GM12878 (cell line): Measurements from ENCODE around the gene FAM47E. TPM values are rescaled to one million over a fixed set of nuclear protein-coding genes. Genes with fewer than 3 reads are reported as not detected.

Experiments
- ATAC-seq: fragments of 200-7000 bp; cut with Tn5 transposase; 3 replicates; pipeline ENCODE4 v1.9.1; 2020; ENCODE audit warnings: mild to moderate bottlenecking, moderate library complexity
- BruUV-seq: library from RNA; stranded (reverse); fragments of 400-500 nt; replicated peaks from 2 replicates; lab custom pipeline; 2021; lab: Mats Ljungman, UMichigan
- CTCF ChIA-PET: fragments of 300-600 bp; sonication (Branson Sonifier 250); formaldehyde crosslinking; extraction: SDS; loops from one replicate; lab custom pipeline; 2021; ENCODE audit warnings: inconsistent platforms; lab: Yijun Ruan, JAX
- POLR2A ChIA-PET: fragments of 350-600 bp; formaldehyde crosslinking; extraction: SDS; loops from one replicate; lab custom pipeline; 2021; ENCODE audit warnings: inconsistent platforms; lab: Charles Lee
- RAD21 ChIA-PET: fragments of 300-600 bp; sonication (Branson Sonifier 250); formaldehyde crosslinking; loops from one replicate; lab custom pipeline; 2023; ENCODE audit warnings: antibody characterized with exemption; ENCODE audit not compliant: unreplicated experiment; lab: Charles Lee
- SMC1A ChIA-PET: fragments of 300-600 bp; sonication (Branson Sonifier 250); formaldehyde crosslinking; loops from one replicate; lab custom pipeline; 2023; ENCODE audit not compliant: unreplicated experiment, uncharacterized antibody; lab: Charles Lee
- DNase-seq: peaks from one replicate; pipeline ENCODE4 v3.0.0-alpha.2; 2011; ENCODE audit warnings: low read depth, low spot score
- FAIRE-seq: peaks from 3 replicates; lab custom pipeline; 2011; peaks lifted over from hg19 to GRCh38; lab: Jason Lieb, UNC
- H2AFZ ChIP-seq: 2 replicates; pipeline ENCODE4 v1.6.0; 2011; ENCODE audit warnings: low read depth, low read length, control low read depth; ENCODE audit not compliant: control insufficient read depth
- H3K27ac ChIP-seq: 2 replicates; pipeline ENCODE4 v1.5.1; 2011; ENCODE audit warnings: control low read depth; ENCODE audit not compliant: control insufficient read depth, insufficient read depth
- H3K27me3 ChIP-seq, 2 experiments: replicated peaks in 1 of 2; 2 replicates each; pipeline versions ENCODE4 v1.6.0 to v1.6.1; 2011; ENCODE audit warnings: low read length in 1 of 2; ENCODE audit not compliant: control insufficient read depth in 2 of 2, insufficient read depth in 2 of 2
- H3K36me3 ChIP-seq, 2 experiments: 2 replicates each; pipeline ENCODE4 v1.5.1; 2011; ENCODE audit warnings: low read length in 1 of 2; ENCODE audit not compliant: control insufficient read depth in 2 of 2, insufficient read depth in 2 of 2
- H3K4me1 ChIP-seq: 2 replicates; pipeline ENCODE4 v1.6.1; 2011; ENCODE audit warnings: mild to moderate bottlenecking, low read length, moderate library complexity, mixed read lengths; ENCODE audit not compliant: control insufficient read depth, insufficient read depth
- H3K4me2 ChIP-seq: 2 replicates; pipeline ENCODE4 v1.6.0; 2011; ENCODE audit warnings: control low read depth; ENCODE audit not compliant: control insufficient read depth, insufficient read depth
- H3K4me3 ChIP-seq: fragments of 200-600 bp; sonication (generic); 2 replicates; pipeline ENCODE4 v1.5.1; 2016
- H3K79me2 ChIP-seq: 2 replicates; pipeline ENCODE4 v1.6.0; 2011; ENCODE audit warnings: low read length; ENCODE audit not compliant: control insufficient read depth, insufficient read depth
- H3K9ac ChIP-seq: 2 replicates; pipeline ENCODE4 v1.8.0; 2011; ENCODE audit warnings: low read length, control low read depth, mixed read lengths; ENCODE audit not compliant: control insufficient read depth, insufficient read depth
- H3K9me3 ChIP-seq: replicated peaks from 3 replicates; pipeline ENCODE4 v1.5.1; 2011; ENCODE audit warnings: mild to moderate bottlenecking, low read length; ENCODE audit not compliant: control insufficient read depth, insufficient read depth
- H4K20me1 ChIP-seq: 2 replicates; pipeline ENCODE4 v1.6.0; 2011; ENCODE audit not compliant: control insufficient read depth, insufficient read depth
- BHLHE40 ChIP-seq, 2 experiments: fragments of 450-650 bp in 1 of 2; IDR thresholded peaks; 2 replicates each; pipeline ENCODE4 v1.6.1; 2011 to 2017; ENCODE audit warnings: low read depth in 2 of 2, borderline replicate concordance in 1 of 2, improper control_type of control experiment in 1 of 2, low read length in 1 of 2, mild to moderate bottlenecking in 1 of 2
- IKZF1 ChIP-seq: fragments of 450-650 bp; conservative IDR thresholded peaks from 2 replicates; pipeline ENCODE4 v1.6.1; 2017; ENCODE audit warnings: antibody characterized with exemption, mild to moderate bottlenecking
- IRF4 ChIP-seq: IDR thresholded peaks from 2 replicates; pipeline ENCODE4 v1.6.1; 2011; ENCODE audit warnings: low read depth, low read length
- JUNB ChIP-seq: IDR thresholded peaks from 2 replicates; pipeline ENCODE4 v1.6.1; 2016; ENCODE audit warnings: antibody characterized with exemption, mild to moderate bottlenecking
- NFXL1 ChIP-seq: fragments of 450-650 bp; IDR thresholded peaks from 2 replicates; pipeline ENCODE4 v1.6.1; 2017; ENCODE audit warnings: antibody characterized with exemption, mild to moderate bottlenecking, borderline replicate concordance
- POLR2AphosphoS5 ChIP-seq: IDR thresholded peaks from 2 replicates; pipeline ENCODE4 v1.6.1; 2011; ENCODE audit warnings: mild to moderate bottlenecking, low read length, inconsistent platforms
- RAD51 ChIP-seq: fragments of 450-650 bp; IDR thresholded peaks from 2 replicates; pipeline ENCODE4 v1.6.1; 2016; ENCODE audit warnings: moderate library complexity, mild to moderate bottlenecking, inconsistent platforms
- RFX5 ChIP-seq: IDR thresholded peaks from 2 replicates; pipeline ENCODE4 v1.6.1; 2011; ENCODE audit warnings: low read depth, low read length, improper control_type of control experiment
- SMC3 ChIP-seq: IDR thresholded peaks from 2 replicates; pipeline ENCODE4 v1.6.1; 2011; ENCODE audit warnings: low read length, improper control_type of control experiment, borderline replicate concordance
- WGBS: methylation state at CpG from one replicate; pipeline ENCODE4 v1.1.6; 2016; ENCODE audit warnings: low lambda C conversion rate; ENCODE audit not compliant: insufficient replicate concordance, insufficient coverage; ENCODE audit errors: missing lambda C conversion rate; 5-methylcytosine and 5-hydroxymethylcytosine counted together
- in situ Hi-C: fragments of 300-500 bp; cut with MboI; formaldehyde crosslinking; loops from 9 replicates; pipeline ENCODE4 v1.14.3; 2018; ENCODE audit warnings: mixed read lengths
- intact Hi-C: fragments of 100-400 bp; cut with micrococcal nuclease; formaldehyde crosslinking; loops from one replicate; pipeline ENCODE4 v1.14.2; 2022; ENCODE audit not compliant: unreplicated experiment
- polyA plus RNA-seq, 11 experiments: library from polyadenylated mRNA; depleted of rRNA in 4 of 11; unstranded in 6 of 11; stranded (reverse) in 5 of 11; fragments of >200 nt; fragmentation: Nextera tagmentation in 4 of 11; fragmentation: Illumina TruSeq in 1 of 11; extraction: Ambion mirVana in 4 of 11; extraction: Trizol in 1 of 11; gene quantifications; 1 replicate in 1 of 11; 2 replicates in 10 of 11; pipeline versions ENCODE4 v1.2.1 to v1.2.3, GENCODE V29; 2011 to 2016; ENCODE audit warnings: inconsistent platforms in 2 of 11, missing spikeins in 2 of 11, low read depth in 1 of 11
- total RNA-seq, 4 experiments: library from RNA; depleted of rRNA in 3 of 4; stranded (reverse); fragments of >200 nt in 3 of 4; fragmentation: Illumina TruSeq in 1 of 4; extraction: Trizol in 1 of 4; gene quantifications; 2 replicates each; pipeline versions ENCODE4 v1.2.1 to v1.2.3, GENCODE V29; 2013 to 2021
- TF ChIP-seq, protein P1 (sequence below): fragments of 450-650 bp; IDR thresholded peaks from 2 replicates; pipeline ENCODE4 v1.6.1; 2017; ENCODE audit warnings: borderline replicate concordance
- TF ChIP-seq, protein P2 (sequence below): IDR thresholded peaks from 2 replicates; pipeline ENCODE4 v1.6.1; 2011; ENCODE audit warnings: mild to moderate bottlenecking, low read depth, low read length, moderate library complexity; ENCODE audit not compliant: insufficient replicate concordance

FAM47E gene
- total and polyA plus RNA-seq, 10 of the 15 experiments (the other 5 are each of a cell fraction or from before 2014, with no cell fraction given): 0.03 TPM; not detected in 9

DNA sequence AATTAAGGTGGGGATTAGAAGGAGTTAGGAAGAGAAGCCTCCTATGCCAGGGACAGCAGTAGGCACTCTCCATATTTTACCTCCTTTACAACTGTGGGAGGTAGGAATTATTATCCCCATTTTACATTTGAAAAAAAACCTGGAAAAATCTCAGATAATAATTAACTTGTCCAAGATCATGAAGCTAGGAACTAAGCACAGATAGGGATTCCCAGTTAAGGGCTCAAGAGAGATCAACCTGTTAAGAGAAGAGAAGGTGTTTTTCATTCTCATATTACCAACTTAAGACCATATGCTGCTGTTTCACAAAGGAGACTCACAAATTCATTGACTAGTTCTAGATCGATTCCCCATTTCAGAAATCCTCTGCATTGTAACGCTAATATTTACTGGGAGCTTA, 16.1 kb upstream of the FAM47E start:
- SMC1A ChIA-PET: interaction anchor here (1.2 kb wide), 1 partner anchor 56 kb away, joined by 4 read pairs; no protein-coding TSS in a partner anchor
- CTCF ChIA-PET: no interaction called here
- no peaks in the 10 kb centered on the region for H3K36me3 ChIP-seq
- in situ Hi-C loops: no loop called here
- ATAC-seq (no peak), FAIRE-seq (no peak), DNase-seq (no peak)
- H3K4me2 ChIP-seq: no peak overlapping the region
- no peaks in the 10 kb centered on the region for H3K4me1 ChIP-seq
- H3K4me3 ChIP-seq: no peak overlapping the region
- no peaks in the 10 kb centered on the region for H4K20me1 ChIP-seq
- TF ChIP-seq NFXL1 (no peak), JUNB (no peak), IRF4 (no peak), RFX5 (no peak), SMC3 (no peak), IKZF1 (no peak), RAD51 (no peak), BHLHE40 (IDR thresholded peaks at IDR 0.05; ENCODE audit: borderline replicate concordance in 1 of 2, low read depth in 2 of 2, low read length in 1 of 2) (no peak), POLR2AphosphoS5 (no peak)
- TF ChIP-seq, protein P1, sequence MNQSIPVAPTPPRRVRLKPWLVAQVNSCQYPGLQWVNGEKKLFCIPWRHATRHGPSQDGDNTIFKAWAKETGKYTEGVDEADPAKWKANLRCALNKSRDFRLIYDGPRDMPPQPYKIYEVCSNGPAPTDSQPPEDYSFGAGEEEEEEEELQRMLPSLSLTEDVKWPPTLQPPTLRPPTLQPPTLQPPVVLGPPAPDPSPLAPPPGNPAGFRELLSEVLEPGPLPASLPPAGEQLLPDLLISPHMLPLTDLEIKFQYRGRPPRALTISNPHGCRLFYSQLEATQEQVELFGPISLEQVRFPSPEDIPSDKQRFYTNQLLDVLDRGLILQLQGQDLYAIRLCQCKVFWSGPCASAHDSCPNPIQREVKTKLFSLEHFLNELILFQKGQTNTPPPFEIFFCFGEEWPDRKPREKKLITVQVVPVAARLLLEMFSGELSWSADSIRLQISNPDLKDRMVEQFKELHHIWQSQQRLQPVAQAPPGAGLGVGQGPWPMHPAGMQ: no peak
- TF ChIP-seq, protein P2, sequence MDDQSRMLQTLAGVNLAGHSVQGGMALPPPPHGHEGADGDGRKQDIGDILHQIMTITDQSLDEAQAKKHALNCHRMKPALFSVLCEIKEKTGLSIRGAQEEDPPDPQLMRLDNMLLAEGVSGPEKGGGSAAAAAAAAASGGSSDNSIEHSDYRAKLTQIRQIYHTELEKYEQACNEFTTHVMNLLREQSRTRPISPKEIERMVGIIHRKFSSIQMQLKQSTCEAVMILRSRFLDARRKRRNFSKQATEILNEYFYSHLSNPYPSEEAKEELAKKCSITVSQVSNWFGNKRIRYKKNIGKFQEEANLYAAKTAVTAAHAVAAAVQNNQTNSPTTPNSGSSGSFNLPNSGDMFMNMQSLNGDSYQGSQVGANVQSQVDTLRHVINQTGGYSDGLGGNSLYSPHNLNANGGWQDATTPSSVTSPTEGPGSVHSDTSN: no peak
- intact Hi-C loops: no loop called here
- no peak overlapping the region for H2AFZ ChIP-seq
- no peak overlapping the region for H3K27ac ChIP-seq
- no peaks in the 10 kb centered on the region for H3K79me2 ChIP-seq
- WGBS: 92% methylated on average over 2 of the region's 2 CpGs
- H3K27me3 ChIP-seq: no peaks in the 10 kb centered on the region; a peak in 1 of 4 replicates
- RAD21 ChIA-PET: no interaction called here
- BruUV-seq: no TSS peak
- POLR2A ChIA-PET: interaction anchor here (0.6 kb wide), 1 partner anchor 52 kb away, joined by 4 read pairs; no protein-coding TSS in a partner anchor
- H3K9ac ChIP-seq: no peak overlapping the region
- H3K9me3 ChIP-seq: no peaks in the 10 kb centered on the region; the same call in 1 of the 3 replicates
